HTERT RPE-1 (cell line): ENCODE results near the gene DNAH2.

ENCODE experiments used
- in situ Hi-C: fragments of 300-500 bp; cut with MboI; formaldehyde crosslinking; loops from 4 replicates; pipeline ENCODE4 v1.14.3; 2020; ENCODE audit warnings: low sequenced_read_pairs

DNAH2 gene

GRCh38 chr17:7703584-7704479, 13.7 kb upstream of the DNAH2 start:
- in situ Hi-C loops = no loop called here

- in situ Hi-C loops = no loop called here
These were observed 12.8 kb upstream of the DNAH2 start, which contains the start of gene EFNB3 for GRCh38 chr17:7704601-7705268. Gene EFNB3, plus strand, starts transcription at chr17:7705202. Its CDS starts 397 bp downstream, at chr17:7705599.

- in situ Hi-C loops = no loop called here
These were observed 12.0 kb upstream of the DNAH2 start for GRCh38 chr17:7705269-7706255.

GRCh38 chr17:7706631-7707354, 10.8 kb upstream of the DNAH2 start:
- in situ Hi-C loops = no loop called here

- in situ Hi-C loops = no loop called here
These were observed 10.1 kb upstream of the DNAH2 start for GRCh38 chr17:7707446-7707845.

GRCh38 chr17:7707858-7708750, 9.4 kb upstream of the DNAH2 start:
- in situ Hi-C loops = no loop called here

GRCh38 chr17:7709031-7709430, 8.5 kb upstream of the DNAH2 start:
- in situ Hi-C loops = no loop called here

GRCh38 chr17:7710301-7710700, 7.2 kb upstream of the DNAH2 start:
- in situ Hi-C loops = no loop called here

- in situ Hi-C loops = no loop called here
These were observed 6.3 kb upstream of the DNAH2 start for GRCh38 chr17:7711051-7711755.

- in situ Hi-C loops = no loop called here
These were observed 5.3 kb upstream of the DNAH2 start for GRCh38 chr17:7712111-7712771.

GRCh38 chr17:7713782-7714181, 3.8 kb upstream of the DNAH2 start:
- in situ Hi-C loops = no loop called here

- in situ Hi-C loops = no loop called here
These were observed 2.6 kb upstream of the DNAH2 start for GRCh38 chr17:7714721-7715594.

- in situ Hi-C loops = no loop called here
These were observed 1.3 kb upstream of the DNAH2 start for GRCh38 chr17:7715936-7716886.

- in situ Hi-C loops = no loop called here
These were observed 309 bp downstream of the DNAH2 start for GRCh38 chr17:7717756-7718350.

- in situ Hi-C loops = no loop called here
These were observed 2.1 kb downstream of the DNAH2 start for GRCh38 chr17:7719661-7720060.

- in situ Hi-C loops = no loop called here
These were observed 2.6 kb downstream of the DNAH2 start for GRCh38 chr17:7720125-7720524.
